HG03460 (cell line): ENCODE results near the gene SLC22A7.
"Not testable (repeated sequence)": the region's sequence is repeated elsewhere in the genome, so short reads cannot be mapped to it uniquely, and the experiment has no call there.

Experiments used
- ATAC-seq: cut with Tn5 transposase; IDR thresholded peaks from one replicate; pipeline ENCODE4 v1.9.1; 2021; ENCODE audit not compliant: unreplicated experiment

The SLC22A7 gene

DNA sequence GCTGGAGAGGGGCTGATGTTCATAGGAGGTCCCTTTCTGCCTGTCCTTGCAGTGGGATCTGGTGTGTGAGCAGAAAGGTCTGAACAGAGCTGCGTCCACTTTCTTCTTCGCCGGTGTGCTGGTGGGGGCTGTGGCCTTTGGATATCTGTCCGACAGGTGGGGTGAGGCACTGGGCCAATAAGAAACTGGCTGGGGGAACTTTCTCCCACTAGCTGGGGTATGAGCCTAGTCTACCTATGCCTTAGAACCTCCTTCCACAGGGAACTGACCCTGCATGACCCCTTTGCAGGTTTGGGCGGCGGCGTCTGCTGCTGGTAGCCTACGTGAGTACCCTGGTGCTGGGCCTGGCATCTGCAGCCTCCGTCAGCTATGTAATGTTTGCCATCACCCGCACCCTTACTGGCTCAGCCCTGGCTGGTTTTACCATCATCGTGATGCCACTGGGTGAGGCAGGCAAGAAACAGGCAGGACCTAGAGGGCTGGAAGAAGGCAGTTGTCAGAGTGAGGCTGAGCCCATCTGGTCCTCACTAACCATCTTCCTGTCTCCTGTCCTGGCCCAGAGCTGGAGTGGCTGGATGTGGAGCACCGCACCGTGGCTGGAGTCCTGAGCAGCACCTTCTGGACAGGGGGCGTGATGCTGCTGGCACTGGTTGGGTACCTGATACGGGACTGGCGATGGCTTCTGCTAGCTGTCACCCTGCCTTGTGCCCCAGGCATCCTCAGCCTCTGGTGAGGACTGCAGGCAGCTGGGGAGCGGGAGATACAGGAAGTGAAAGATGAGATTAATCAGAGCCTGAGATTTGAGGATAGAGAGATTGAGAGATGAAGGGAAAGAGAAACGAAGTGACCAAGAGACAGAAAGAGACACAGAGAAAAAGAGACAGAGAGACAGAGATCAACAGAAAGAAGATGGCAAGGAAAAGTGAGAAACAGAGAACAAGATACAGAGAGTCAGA is 1.6 kb downstream of the SLC22A7 start:
- no peak for ATAC-seq

- ATAC-seq = no peak
These were observed 3.2 kb downstream of the SLC22A7 start for GRCh38 chr6:43301081-43301870.

DNA sequence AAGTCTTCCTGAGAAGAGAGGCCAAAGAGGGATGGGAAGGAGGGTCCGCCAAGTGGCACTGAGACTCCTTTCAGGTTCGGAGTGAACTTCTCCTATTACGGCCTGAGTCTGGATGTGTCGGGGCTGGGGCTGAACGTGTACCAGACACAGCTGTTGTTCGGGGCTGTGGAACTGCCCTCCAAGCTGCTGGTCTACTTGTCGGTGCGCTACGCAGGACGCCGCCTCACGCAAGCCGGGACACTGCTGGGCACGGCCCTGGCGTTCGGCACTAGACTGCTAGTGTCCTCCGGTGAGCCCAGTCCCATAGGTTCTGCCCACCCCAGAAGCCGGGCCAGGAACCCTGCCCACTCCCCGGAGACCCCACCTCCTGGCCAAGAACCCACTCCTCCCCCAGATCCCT is 4.1 kb downstream of the SLC22A7 start:
- ATAC-seq = no peak

GRCh38 chr6:43303006-43303405 is 4.9 kb downstream of the SLC22A7 start:
- ATAC-seq = not testable (repeated sequence)

DNA sequence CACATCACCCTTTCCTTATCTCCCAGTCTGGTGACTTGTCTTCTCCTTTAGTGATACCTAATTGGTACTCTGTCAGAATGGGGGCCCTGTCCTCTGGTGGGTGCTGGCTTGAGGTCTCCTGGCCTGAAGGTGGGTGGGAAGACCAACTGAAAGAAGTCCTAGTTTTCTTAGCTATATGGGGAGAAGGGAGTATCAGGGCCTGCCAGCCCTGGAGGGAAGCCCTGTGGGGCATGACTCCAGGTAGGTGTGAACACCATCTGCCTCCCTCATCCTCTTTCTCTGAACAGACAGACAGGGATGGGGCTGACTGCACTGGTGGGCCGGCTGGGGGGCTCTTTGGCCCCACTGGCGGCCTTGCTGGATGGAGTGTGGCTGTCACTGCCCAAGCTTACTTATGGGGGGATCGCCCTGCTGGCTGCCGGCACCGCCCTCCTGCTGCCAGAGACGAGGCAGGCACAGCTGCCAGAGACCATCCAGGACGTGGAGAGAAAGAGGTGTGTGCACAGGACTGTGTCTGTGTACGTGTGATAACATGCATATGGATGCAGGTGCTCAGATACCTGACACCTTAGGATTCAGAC is 5.8 kb downstream of the SLC22A7 start:
- no peak for ATAC-seq

DNA sequence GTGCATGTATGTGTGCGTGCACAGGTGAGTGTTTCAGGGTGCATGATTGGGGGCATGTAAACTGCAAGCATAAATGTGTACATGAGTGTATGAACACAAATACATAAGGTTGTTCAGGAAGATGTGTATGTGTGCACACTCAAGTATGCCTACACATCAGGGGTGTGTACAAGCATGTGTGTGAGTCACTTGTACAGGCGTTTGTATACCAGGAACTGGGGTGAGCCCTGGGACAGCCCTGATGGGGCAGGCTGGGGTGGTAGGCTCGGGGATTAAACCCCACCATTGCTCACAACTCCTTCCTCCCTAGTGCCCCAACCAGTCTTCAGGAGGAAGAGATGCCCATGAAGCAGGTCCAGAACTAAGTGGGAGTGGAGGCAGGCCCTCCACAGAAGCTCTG is 6.3 kb downstream of the SLC22A7 start:
- no peak for ATAC-seq

DNA sequence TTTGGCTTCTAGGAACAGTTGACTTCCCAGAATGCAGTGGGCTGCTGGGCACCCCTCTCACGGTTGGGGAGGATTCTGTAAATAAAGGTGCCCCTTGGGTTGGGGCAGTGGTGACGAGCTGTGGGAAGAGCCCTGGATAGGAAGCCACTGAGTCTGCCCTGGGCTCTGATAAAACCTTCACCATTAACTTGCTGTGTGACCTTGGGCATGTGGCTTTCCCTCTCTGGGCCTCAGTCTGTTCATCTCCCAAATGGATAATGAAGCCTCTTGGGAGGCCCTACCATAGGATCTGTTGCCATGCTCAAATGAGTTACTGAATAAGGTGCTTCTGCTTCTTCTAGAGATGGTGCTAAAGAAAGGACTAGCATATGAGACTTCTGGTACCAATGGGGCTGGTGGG is 6.8 kb downstream of the SLC22A7 start:
- no peak for ATAC-seq

DNA sequence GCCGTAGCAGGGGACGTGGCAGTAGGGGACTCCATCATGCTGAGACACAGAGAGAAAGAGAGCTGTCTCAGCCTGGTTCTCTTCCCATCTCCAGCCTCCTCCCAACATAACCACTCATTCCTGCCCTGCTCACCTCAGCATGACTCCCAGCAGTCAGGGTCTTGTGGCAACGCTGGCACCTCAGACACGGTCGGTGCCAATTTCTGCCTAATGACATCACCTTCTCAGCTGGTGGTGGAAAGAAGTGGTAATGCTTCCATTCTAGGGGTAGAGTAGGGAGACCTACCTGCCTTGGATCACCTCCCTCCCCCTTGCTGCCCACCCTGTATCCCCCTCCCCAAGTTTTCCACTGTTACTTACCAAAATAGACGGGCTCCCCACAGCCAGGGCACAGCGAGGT is 8.0 kb downstream of the SLC22A7 start:
- ATAC-seq = no peak

GRCh38 chr6:43307451-43308100 is 9.5 kb downstream of the SLC22A7 start:
- no peak for ATAC-seq

- ATAC-seq = peak; percentile 70
These were observed 10.3 kb downstream of the SLC22A7 start, which contains the start of gene CRIP3 for GRCh38 chr6:43308101-43308989. Gene CRIP3 (minus strand): TSS chr6:43308826. CDS start chr6:43308792, 34 bp downstream.

GRCh38 chr6:43308990-43309477 is 11.0 kb downstream of the SLC22A7 start:
- no peak for ATAC-seq

DNA sequence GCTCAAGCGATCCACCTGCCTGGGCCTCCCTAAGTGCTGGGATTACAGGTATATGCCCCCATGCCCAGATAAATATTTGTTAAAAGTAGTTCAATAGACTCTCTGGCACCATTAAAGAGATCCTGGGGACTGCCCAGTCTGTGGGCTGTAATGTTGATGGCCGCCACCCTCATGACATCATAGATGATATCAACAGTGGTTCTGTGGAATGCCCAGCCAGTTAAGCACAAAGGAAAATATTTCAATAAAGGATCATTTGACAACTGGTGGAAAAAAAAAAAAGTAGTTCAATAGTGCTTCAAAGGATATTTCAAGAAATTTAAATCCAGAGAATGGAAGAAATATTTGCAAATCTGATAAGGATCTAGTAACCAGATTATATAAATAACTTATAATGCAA is 12.1 kb downstream of the SLC22A7 start:
- no peak for ATAC-seq

- no peak for ATAC-seq
These were observed 12.6 kb downstream of the SLC22A7 start for GRCh38 chr6:43310624-43311023.

DNA sequence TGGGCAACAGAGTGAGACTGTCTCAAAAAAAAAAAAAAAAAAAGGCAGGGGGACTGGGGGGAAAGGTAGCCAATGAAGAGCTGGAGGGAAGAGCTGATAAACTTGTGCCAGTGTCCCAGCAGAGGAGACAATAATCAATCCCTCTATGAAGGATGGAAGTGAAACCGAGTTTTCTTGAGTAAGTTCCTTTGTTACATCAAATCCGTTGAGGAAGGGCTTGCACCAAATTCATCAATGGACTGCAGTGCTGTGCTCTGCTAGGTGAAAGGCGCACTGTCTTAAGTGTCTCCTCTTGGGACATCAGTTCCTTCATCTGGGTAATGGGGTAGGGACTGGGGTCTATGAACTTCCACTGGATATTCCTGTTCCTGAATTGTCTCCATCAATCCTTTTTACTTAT is 13.6 kb downstream of the SLC22A7 start:
- ATAC-seq = no peak

- no peak for ATAC-seq
These were observed 15.8 kb downstream of the SLC22A7 start for GRCh38 chr6:43313813-43314212.

GRCh38 chr6:43318011-43318410 is 20.0 kb downstream of the SLC22A7 start:
- no peak for ATAC-seq

DNA sequence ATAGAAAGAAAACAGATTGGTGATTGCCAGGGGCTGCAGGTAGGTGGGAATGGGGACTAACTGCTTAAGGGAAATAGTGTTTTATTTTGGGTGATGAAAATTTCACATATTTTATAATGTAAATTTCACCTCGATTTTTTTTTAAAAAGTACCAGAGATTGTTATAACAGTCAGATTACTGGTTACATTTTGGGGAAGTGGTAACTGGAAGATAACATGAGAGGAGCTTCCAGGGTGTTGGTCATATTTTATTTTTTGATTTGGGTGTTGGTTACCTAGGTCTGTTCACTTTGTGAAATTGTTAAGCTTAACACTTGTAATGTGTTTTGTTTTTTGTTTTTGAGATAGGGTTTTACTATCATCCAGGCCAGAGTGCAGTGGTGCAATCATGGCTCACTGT is 27.8 kb downstream of the SLC22A7 start:
- ATAC-seq = no peak

DNA sequence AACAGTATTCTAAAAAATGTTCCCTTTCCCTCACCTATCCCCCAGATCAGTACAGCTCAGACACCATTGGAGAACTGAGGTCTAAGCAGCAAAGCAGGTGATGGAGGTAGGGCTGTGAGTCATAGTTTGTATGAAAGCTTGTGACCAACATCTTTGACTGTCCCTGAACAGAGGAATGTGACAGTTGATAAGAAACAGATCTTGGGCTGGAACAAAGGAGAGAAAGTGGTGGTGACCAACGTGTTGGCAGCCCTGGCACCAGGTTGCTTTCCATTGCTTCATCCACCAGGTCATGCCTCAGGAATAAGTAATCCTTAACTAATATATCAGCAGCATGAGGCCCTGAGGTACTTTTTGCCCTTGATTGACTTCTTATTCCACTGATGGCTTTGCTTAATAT is 30.5 kb downstream of the SLC22A7 start:
- no peak for ATAC-seq

GRCh38 chr6:43331470-43331869 is 33.4 kb downstream of the SLC22A7 start:
- no peak for ATAC-seq

- ATAC-seq = no peak
These were observed 33.8 kb downstream of the SLC22A7 start for GRCh38 chr6:43331891-43332290.
